HEK293 (cell line): ENCODE measurements around the gene RASA1.

ENCODE experiments used
- CTCF ChIA-PET: fragments of 350-600 bp; formaldehyde crosslinking; extraction: SDS; loops from one replicate; lab custom pipeline; 2021; ENCODE audit warnings: antibody characterized with exemption; lab: Yijun Ruan, JAX
- POLR2A ChIA-PET: fragments of 300-600 bp; formaldehyde crosslinking; extraction: SDS; loops from one replicate; lab custom pipeline; 2020; ENCODE audit warnings: antibody characterized with exemption, inconsistent platforms; lab: Yijun Ruan, JAX
- H3K27ac ChIP-seq: fragments of 200-500 bp; sonication (Bioruptor generic); 2 replicates; pipeline ENCODE4 v1.5.1; 2014; ENCODE audit warnings: low read depth, low read length, control low read depth, inconsistent platforms; ENCODE audit errors: extremely low read depth
- H3K36me3 ChIP-seq, 2 experiments: fragments of 200-500 bp in 1 of 2; sonication (Bioruptor generic) in 1 of 2; 1 replicate in 1 of 2; 2 replicates in 1 of 2; pipeline ENCODE4 v1.5.1; 2014 to 2017; ENCODE audit warnings: inconsistent platforms in 2 of 2, low read length in 2 of 2; ENCODE audit not compliant: control insufficient read depth in 2 of 2, insufficient read depth in 1 of 2
- H3K4me1 ChIP-seq: fragments of 200-500 bp; sonication (Bioruptor generic); 2 replicates; pipeline ENCODE4 v1.5.1; 2014; ENCODE audit warnings: mild to moderate bottlenecking, low read length, inconsistent platforms; ENCODE audit not compliant: control insufficient read depth, insufficient read depth
- H3K4me3 ChIP-seq: 2 replicates; pipeline ENCODE4 v1.5.1; 2011; ENCODE audit warnings: low read depth, mild to moderate bottlenecking, control low read depth, low read length, moderate library complexity
- H3K9me3 ChIP-seq: fragments of 200-500 bp; sonication (Bioruptor generic); 2 replicates; pipeline ENCODE4 v1.5.1; 2014; ENCODE audit warnings: low read depth, low read length, inconsistent platforms; ENCODE audit not compliant: control insufficient read depth, insufficient read depth
- GLI2 ChIP-seq: fragments of 450-650 bp; formaldehyde crosslinking; IDR thresholded peaks from 2 replicates; pipeline ENCODE4; 2017; ENCODE audit warnings: missing biosample characterization, missing genetic modification characterization, low read depth, borderline replicate concordance
- KLF7 ChIP-seq: fragments of 450-650 bp; formaldehyde crosslinking; IDR thresholded peaks from 2 replicates; pipeline ENCODE4 v1.5.1; 2016; ENCODE audit warnings: missing biosample characterization, missing genetic modification characterization, borderline replicate concordance
- OSR2 ChIP-seq: fragments of 450-650 bp; formaldehyde crosslinking; IDR thresholded peaks from 2 replicates; pipeline ENCODE4 v1.5.1; 2016; ENCODE audit warnings: missing biosample characterization, missing genetic modification characterization
- PRDM1 ChIP-seq: fragments of 450-650 bp; formaldehyde crosslinking; IDR thresholded peaks from 2 replicates; pipeline ENCODE4; 2016; ENCODE audit warnings: missing biosample characterization, missing genetic modification characterization
- SCRT1 ChIP-seq: fragments of 450-650 bp; formaldehyde crosslinking; IDR thresholded peaks from 2 replicates; pipeline ENCODE4 v1.5.1; 2016; ENCODE audit warnings: missing biosample characterization, missing genetic modification characterization, borderline replicate concordance
- TRIM28 ChIP-seq: IDR thresholded peaks from 2 replicates; pipeline ENCODE4 v1.6.1; 2011; ENCODE audit warnings: low read length, control low read depth, borderline replicate concordance
- ZBTB1 ChIP-seq: fragments of 450-650 bp; formaldehyde crosslinking; IDR thresholded peaks from 2 replicates; pipeline ENCODE4 v1.5.1; 2016; ENCODE audit warnings: missing biosample characterization, missing genetic modification characterization
- ZBTB44 ChIP-seq: fragments of 450-650 bp; IDR thresholded peaks from 2 replicates; pipeline ENCODE4 v1.5.1; 2018; ENCODE audit warnings: missing biosample characterization, mild to moderate bottlenecking, missing genetic modification characterization
- ZBTB7A ChIP-seq: fragments of 450-650 bp; formaldehyde crosslinking; IDR thresholded peaks from 2 replicates; pipeline ENCODE4 v1.5.1; 2016; ENCODE audit warnings: low read depth, missing biosample characterization, missing genetic modification characterization
- ZFP3 ChIP-seq: fragments of 450-650 bp; formaldehyde crosslinking; IDR thresholded peaks from 2 replicates; pipeline ENCODE4 v1.5.1; 2016; ENCODE audit warnings: low read depth, missing biosample characterization, missing genetic modification characterization
- ZNF302 ChIP-seq: fragments of 450-650 bp; formaldehyde crosslinking; IDR thresholded peaks from 2 replicates; pipeline ENCODE4 v1.5.1; 2016; ENCODE audit warnings: missing biosample characterization, missing genetic modification characterization, low read depth
- ZNF510 ChIP-seq: fragments of 450-650 bp; formaldehyde crosslinking; IDR thresholded peaks from 2 replicates; pipeline ENCODE4 v1.5.1; 2018; ENCODE audit warnings: mild to moderate bottlenecking, missing genetic modification characterization, missing biosample characterization; ENCODE audit not compliant: insufficient replicate concordance
- ZNF529 ChIP-seq: fragments of 450-650 bp; formaldehyde crosslinking; IDR thresholded peaks from 2 replicates; pipeline ENCODE4 v1.5.1; 2017; ENCODE audit warnings: missing genetic modification characterization, missing biosample characterization; ENCODE audit not compliant: insufficient replicate concordance
- ZNF549 ChIP-seq: fragments of 450-650 bp; IDR thresholded peaks from 2 replicates; pipeline ENCODE4 v1.5.1; 2018; ENCODE audit warnings: missing biosample characterization, missing genetic modification characterization, mild to moderate bottlenecking, inconsistent platforms, moderate library complexity
- ZNF785 ChIP-seq: fragments of 450-650 bp; formaldehyde crosslinking; IDR thresholded peaks from 2 replicates; pipeline ENCODE4 v1.5.1; 2016; ENCODE audit warnings: missing biosample characterization, missing genetic modification characterization
- ZNF792 ChIP-seq: fragments of 450-650 bp; formaldehyde crosslinking; IDR thresholded peaks from 2 replicates; pipeline ENCODE4 v1.5.1; 2016; ENCODE audit warnings: missing biosample characterization, missing genetic modification characterization
- ZSCAN5A ChIP-seq: fragments of 450-650 bp; formaldehyde crosslinking; IDR thresholded peaks from 2 replicates; pipeline ENCODE4 v1.5.1; 2016; ENCODE audit warnings: missing biosample characterization, missing genetic modification characterization
- TF ChIP-seq, protein P1 (sequence below): fragments of 450-650 bp; formaldehyde crosslinking; IDR thresholded peaks from 2 replicates; pipeline ENCODE4 v1.5.1; 2016; ENCODE audit warnings: missing biosample characterization, missing genetic modification characterization, low read depth
- TF ChIP-seq, protein P2 (sequence below): fragments of 450-650 bp; formaldehyde crosslinking; IDR thresholded peaks from 2 replicates; pipeline ENCODE4 v1.5.1; 2017; ENCODE audit warnings: missing biosample characterization, mild to moderate bottlenecking, missing genetic modification characterization, moderate library complexity
- TF ChIP-seq, protein P3 (sequence below): fragments of 450-650 bp; formaldehyde crosslinking; IDR thresholded peaks from 2 replicates; pipeline ENCODE4 v1.5.1; 2017; ENCODE audit warnings: missing biosample characterization, missing genetic modification characterization

RASA1 gene

DNA sequence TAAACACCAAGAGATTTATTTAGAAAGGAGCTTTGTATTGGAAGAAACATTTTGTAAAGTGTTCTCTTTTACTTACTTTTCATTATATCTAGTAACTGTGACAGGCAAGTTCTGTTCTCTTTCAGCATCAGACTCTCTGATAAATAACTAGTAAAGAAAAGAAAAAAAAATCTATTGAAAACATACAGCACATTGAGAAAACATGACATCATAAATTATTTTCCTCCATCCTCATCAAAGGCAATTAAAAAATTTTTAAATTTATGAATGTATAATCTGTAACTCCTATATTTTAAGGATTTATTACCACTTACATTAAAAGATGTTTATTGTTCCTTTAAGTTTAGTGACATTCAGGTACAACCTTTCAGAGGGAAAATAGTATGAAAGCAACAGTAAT, 133.9 kb downstream of the RASA1 start:
- Histone ChIP-seq H3K9me3 (no peaks in the 10 kb centered on the region), H3K4me1 (no peaks in the 10 kb centered on the region), H3K27ac (no peak overlapping the region), H3K36me3 (peaks cover 61 to 97% of the 10 kb centered on the region in 2 experiments), H3K4me3 (no peak overlapping the region)
- CTCF ChIA-PET, result interaction anchor here (1.0 to 1.4 kb wide), 2 partner anchors 11 to 520 kb away, joined by 3 read pairs; partner anchors contain the start of gene CCNH
- TF ChIP-seq ZNF302 (tag by site-specific recombination), result no peak
- TF ChIP-seq, protein P1, sequence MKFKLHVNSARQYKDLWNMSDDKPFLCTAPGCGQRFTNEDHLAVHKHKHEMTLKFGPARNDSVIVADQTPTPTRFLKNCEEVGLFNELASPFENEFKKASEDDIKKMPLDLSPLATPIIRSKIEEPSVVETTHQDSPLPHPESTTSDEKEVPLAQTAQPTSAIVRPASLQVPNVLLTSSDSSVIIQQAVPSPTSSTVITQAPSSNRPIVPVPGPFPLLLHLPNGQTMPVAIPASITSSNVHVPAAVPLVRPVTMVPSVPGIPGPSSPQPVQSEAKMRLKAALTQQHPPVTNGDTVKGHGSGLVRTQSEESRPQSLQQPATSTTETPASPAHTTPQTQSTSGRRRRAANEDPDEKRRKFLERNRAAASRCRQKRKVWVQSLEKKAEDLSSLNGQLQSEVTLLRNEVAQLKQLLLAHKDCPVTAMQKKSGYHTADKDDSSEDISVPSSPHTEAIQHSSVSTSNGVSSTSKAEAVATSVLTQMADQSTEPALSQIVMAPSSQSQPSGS (tag by site-specific recombination), result peak; percentile 61
- POLR2A ChIA-PET, result no interaction called here

- CTCF ChIA-PET, result interaction anchor here (0.8 to 2.5 kb wide), 2 partner anchors 333 to 435 kb away, joined by 3 to 7 read pairs; no protein-coding TSS in a partner anchor
- POLR2A ChIA-PET, result no interaction called here
Measured at GRCh38 chr5:87403409-87403808, 135.7 kb downstream of the RASA1 start.

More at GRCh38 chr5:87403409-87403808, 135.7 kb downstream of the RASA1 start:
- no peaks in the 10 kb centered on the region for H3K4me1 ChIP-seq
- TF ChIP-seq, protein P2, sequence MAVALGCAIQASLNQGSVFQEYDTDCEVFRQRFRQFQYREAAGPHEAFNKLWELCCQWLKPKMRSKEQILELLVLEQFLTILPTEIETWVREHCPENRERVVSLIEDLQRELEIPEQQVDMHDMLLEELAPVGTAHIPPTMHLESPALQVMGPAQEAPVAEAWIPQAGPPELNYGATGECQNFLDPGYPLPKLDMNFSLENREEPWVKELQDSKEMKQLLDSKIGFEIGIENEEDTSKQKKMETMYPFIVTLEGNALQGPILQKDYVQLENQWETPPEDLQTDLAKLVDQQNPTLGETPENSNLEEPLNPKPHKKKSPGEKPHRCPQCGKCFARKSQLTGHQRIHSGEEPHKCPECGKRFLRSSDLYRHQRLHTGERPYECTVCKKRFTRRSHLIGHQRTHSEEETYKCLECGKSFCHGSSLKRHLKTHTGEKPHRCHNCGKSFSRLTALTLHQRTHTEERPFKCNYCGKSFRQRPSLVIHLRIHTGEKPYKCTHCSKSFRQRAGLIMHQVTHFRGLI, result no peak
- no peak for TF ChIP-seq OSR2 (tag by site-specific recombination)
- no peak for TF ChIP-seq ZNF302 (tag by site-specific recombination)
- TF ChIP-seq KLF7 (tag by site-specific recombination), result no peak
- TF ChIP-seq ZFP3 (tag by site-specific recombination), result no peak
- no peak for TF ChIP-seq ZNF510 (tag by site-specific recombination)
- no peak for TF ChIP-seq ZBTB44
- TF ChIP-seq ZBTB1, result no peak
- no peak for TF ChIP-seq ZNF792 (tag by site-specific recombination)
- TF ChIP-seq SCRT1 (tag by site-specific recombination), result no peak
- TF ChIP-seq, protein P3, sequence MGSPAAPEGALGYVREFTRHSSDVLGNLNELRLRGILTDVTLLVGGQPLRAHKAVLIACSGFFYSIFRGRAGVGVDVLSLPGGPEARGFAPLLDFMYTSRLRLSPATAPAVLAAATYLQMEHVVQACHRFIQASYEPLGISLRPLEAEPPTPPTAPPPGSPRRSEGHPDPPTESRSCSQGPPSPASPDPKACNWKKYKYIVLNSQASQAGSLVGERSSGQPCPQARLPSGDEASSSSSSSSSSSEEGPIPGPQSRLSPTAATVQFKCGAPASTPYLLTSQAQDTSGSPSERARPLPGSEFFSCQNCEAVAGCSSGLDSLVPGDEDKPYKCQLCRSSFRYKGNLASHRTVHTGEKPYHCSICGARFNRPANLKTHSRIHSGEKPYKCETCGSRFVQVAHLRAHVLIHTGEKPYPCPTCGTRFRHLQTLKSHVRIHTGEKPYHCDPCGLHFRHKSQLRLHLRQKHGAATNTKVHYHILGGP (tag by site-specific recombination), result no peak
- no peak for TF ChIP-seq ZNF785 (tag by site-specific recombination)
- TF ChIP-seq ZSCAN5A, result no peak
- no peak for TF ChIP-seq ZBTB7A (tag by site-specific recombination)
- no peak for TF ChIP-seq PRDM1
- TF ChIP-seq ZNF529, result no peak
- TF ChIP-seq GLI2 (tag by site-specific recombination), result no peak
- TF ChIP-seq ZNF549 (tag by site-specific recombination), result no peak
- no peak for TF ChIP-seq TRIM28
- no peaks in the 10 kb centered on the region for H3K9me3 ChIP-seq
- H3K27ac ChIP-seq, result no peak overlapping the region
- H3K36me3 ChIP-seq, result peaks cover 66 to 97% of the 10 kb centered on the region in 2 experiments
- no peak overlapping the region for H3K4me3 ChIP-seq
